ENCODE measurements around the gene HOXD10.
A peak's percentile ranks its signal among the peaks of the same experiment; 100 is the strongest.

HOXD10 gene

DNA sequence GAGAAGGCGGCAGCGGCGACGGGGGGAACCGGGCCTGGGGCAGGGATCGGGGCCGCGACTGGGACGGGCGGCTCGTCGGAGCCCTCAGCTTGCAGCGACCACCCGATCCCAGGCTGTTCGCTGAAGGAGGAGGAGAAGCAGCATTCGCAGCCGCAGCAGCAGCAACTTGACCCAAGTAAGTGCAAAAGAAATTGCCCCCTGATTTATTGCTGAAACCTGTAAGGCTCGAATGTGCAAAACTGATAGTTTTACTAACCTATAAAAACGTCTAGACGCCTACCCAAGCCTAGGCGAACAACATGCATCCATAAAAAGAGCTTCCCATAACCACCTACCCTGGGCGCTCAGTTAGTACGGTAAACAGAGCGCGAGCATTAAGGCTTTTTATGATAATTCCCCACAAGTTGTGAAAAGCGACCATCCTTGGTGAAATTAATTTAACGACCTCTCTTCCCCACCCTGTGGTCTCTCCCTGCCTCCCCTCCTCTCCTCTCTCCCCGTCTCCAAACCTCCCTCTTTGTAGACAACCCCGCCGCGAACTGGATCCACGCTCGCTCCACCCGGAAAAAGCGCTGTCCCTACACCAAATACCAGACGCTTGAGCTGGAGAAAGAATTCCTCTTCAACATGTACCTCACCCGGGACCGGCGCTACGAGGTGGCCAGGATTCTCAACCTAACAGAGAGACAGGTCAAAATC, 7.0 kb downstream of the HOXD10 start:
- peak; percentile 42 for ATAC-seq
- TF ChIP-seq ZC3H10 (CRISPR knock-in tag; IDR thresholded peaks at IDR 0.05) (no peak), ARNTL (CRISPR knock-in tag; IDR thresholded peaks at IDR 0.05; ENCODE audit: borderline replicate concordance, low read depth) (no peak), ZFP30 (CRISPR knock-in tag; IDR thresholded peaks at IDR 0.05) (no peak), CSDC2 (CRISPR knock-in tag; IDR thresholded peaks at IDR 0.05) (no peak), GLIS3 (CRISPR knock-in tag; IDR thresholded peaks at IDR 0.05) (no peak), PPARA (CRISPR knock-in tag; IDR thresholded peaks at IDR 0.05; ENCODE audit: borderline replicate concordance) (no peak), ISL1 (CRISPR knock-in tag; IDR thresholded peaks at IDR 0.05) (no peak), ZNF8 (CRISPR knock-in tag; IDR thresholded peaks at IDR 0.05) (no peak), BACH2 (CRISPR knock-in tag; IDR thresholded peaks at IDR 0.05; ENCODE audit: borderline replicate concordance) (no peak), TOX (CRISPR knock-in tag; IDR thresholded peaks at IDR 0.05; ENCODE audit: borderline replicate concordance) (no peak), TCF4 (CRISPR knock-in tag; IDR thresholded peaks at IDR 0.05; ENCODE audit: borderline replicate concordance) (no peak), OSR1 (CRISPR knock-in tag; IDR thresholded peaks at IDR 0.05) (no peak), ZNF70 (CRISPR knock-in tag; IDR thresholded peaks at IDR 0.05) (no peak), RARB (CRISPR knock-in tag; IDR thresholded peaks at IDR 0.05) (no peak), ZFP3 (CRISPR knock-in tag; IDR thresholded peaks at IDR 0.05) (no peak), ZNF565 (CRISPR knock-in tag; conservative IDR thresholded peaks at IDR 0.05; ENCODE audit: low read depth) (no peak)
- TF ChIP-seq, protein P1, sequence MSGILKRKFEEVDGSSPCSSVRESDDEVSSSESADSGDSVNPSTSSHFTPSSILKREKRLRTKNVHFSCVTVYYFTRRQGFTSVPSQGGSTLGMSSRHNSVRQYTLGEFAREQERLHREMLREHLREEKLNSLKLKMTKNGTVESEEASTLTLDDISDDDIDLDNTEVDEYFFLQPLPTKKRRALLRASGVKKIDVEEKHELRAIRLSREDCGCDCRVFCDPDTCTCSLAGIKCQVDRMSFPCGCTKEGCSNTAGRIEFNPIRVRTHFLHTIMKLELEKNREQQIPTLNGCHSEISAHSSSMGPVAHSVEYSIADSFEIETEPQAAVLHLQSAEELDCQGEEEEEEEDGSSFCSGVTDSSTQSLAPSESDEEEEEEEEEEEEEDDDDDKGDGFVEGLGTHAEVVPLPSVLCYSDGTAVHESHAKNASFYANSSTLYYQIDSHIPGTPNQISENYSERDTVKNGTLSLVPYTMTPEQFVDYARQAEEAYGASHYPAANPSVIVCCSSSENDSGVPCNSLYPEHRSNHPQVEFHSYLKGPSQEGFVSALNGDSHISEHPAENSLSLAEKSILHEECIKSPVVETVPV (CRISPR knock-in tag; IDR thresholded peaks at IDR 0.05), result no peak
- TF ChIP-seq, protein P2, sequence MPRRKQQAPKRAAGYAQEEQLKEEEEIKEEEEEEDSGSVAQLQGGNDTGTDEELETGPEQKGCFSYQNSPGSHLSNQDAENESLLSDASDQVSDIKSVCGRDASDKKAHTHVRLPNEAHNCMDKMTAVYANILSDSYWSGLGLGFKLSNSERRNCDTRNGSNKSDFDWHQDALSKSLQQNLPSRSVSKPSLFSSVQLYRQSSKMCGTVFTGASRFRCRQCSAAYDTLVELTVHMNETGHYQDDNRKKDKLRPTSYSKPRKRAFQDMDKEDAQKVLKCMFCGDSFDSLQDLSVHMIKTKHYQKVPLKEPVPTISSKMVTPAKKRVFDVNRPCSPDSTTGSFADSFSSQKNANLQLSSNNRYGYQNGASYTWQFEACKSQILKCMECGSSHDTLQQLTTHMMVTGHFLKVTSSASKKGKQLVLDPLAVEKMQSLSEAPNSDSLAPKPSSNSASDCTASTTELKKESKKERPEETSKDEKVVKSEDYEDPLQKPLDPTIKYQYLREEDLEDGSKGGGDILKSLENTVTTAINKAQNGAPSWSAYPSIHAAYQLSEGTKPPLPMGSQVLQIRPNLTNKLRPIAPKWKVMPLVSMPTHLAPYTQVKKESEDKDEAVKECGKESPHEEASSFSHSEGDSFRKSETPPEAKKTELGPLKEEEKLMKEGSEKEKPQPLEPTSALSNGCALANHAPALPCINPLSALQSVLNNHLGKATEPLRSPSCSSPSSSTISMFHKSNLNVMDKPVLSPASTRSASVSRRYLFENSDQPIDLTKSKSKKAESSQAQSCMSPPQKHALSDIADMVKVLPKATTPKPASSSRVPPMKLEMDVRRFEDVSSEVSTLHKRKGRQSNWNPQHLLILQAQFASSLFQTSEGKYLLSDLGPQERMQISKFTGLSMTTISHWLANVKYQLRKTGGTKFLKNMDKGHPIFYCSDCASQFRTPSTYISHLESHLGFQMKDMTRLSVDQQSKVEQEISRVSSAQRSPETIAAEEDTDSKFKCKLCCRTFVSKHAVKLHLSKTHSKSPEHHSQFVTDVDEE (CRISPR knock-in tag; IDR thresholded peaks at IDR 0.05), result no peak

DNA sequence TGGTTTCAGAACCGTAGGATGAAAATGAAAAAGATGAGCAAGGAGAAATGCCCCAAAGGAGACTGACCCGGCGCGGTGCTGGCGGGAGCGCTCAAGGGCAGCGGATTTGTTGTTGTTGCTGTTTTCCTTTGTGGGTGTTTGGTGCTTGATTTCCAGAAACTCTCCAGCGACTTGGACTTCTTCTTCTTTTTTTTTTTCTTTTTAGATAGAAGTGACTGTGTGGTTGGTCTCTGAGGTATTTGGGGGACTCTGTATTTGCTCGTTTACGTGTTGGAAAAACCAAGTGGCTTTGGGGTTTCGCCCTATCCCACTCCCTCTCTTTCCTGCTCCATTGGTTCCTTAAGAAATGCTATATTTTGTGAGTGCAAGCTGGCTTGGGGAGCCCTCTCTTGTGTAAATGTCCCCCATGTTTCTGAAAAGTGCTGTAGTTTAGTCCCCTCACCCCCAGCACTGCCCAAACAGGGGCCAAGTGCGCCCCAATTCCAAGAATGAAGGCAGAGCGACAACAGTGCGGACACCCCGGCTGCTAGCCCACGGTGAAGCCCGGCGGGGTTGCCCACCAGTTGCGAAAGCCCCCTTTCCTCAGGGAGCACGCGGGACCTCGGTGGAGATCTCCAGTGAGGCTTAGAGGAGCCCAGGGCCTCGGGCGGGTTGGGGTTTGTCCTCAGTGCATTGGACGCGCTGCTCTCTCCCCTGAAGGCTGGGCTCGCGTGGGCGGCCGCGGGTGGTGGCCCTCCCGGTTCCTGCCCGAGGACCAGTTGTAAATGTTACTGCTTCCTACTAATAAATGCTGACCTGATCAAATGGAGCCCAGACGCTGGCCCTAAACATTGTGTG, 7.8 kb downstream of the HOXD10 start:
- no peak for ATAC-seq
- TF ChIP-seq ZNF8 (CRISPR knock-in tag; IDR thresholded peaks at IDR 0.05) (no peak), ZFP30 (CRISPR knock-in tag; IDR thresholded peaks at IDR 0.05) (no peak), SNAI2 (CRISPR knock-in tag; IDR thresholded peaks at IDR 0.05) (no peak), ZC3H10 (CRISPR knock-in tag; IDR thresholded peaks at IDR 0.05) (no peak), RARB (CRISPR knock-in tag; IDR thresholded peaks at IDR 0.05) (no peak), ARNTL (CRISPR knock-in tag; IDR thresholded peaks at IDR 0.05; ENCODE audit: borderline replicate concordance, low read depth) (no peak), ZNF565 (CRISPR knock-in tag; conservative IDR thresholded peaks at IDR 0.05; ENCODE audit: low read depth) (no peak), ZFP3 (CRISPR knock-in tag; IDR thresholded peaks at IDR 0.05) (no peak), ISL1 (CRISPR knock-in tag; IDR thresholded peaks at IDR 0.05) (no peak), TCF4 (CRISPR knock-in tag; IDR thresholded peaks at IDR 0.05; ENCODE audit: borderline replicate concordance) (no peak), OSR1 (CRISPR knock-in tag; IDR thresholded peaks at IDR 0.05) (no peak), ZNF70 (CRISPR knock-in tag; IDR thresholded peaks at IDR 0.05) (no peak), ESRRG (CRISPR knock-in tag; IDR thresholded peaks at IDR 0.05) (no peak)
- TF ChIP-seq, protein P3, sequence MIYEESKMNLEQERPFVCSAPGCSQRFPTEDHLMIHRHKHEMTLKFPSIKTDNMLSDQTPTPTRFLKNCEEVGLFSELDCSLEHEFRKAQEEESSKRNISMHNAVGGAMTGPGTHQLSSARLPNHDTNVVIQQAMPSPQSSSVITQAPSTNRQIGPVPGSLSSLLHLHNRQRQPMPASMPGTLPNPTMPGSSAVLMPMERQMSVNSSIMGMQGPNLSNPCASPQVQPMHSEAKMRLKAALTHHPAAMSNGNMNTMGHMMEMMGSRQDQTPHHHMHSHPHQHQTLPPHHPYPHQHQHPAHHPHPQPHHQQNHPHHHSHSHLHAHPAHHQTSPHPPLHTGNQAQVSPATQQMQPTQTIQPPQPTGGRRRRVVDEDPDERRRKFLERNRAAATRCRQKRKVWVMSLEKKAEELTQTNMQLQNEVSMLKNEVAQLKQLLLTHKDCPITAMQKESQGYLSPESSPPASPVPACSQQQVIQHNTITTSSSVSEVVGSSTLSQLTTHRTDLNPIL (CRISPR knock-in tag; IDR thresholded peaks at IDR 0.05; ENCODE audit: low read depth), result no peak
- TF ChIP-seq, protein P4, sequence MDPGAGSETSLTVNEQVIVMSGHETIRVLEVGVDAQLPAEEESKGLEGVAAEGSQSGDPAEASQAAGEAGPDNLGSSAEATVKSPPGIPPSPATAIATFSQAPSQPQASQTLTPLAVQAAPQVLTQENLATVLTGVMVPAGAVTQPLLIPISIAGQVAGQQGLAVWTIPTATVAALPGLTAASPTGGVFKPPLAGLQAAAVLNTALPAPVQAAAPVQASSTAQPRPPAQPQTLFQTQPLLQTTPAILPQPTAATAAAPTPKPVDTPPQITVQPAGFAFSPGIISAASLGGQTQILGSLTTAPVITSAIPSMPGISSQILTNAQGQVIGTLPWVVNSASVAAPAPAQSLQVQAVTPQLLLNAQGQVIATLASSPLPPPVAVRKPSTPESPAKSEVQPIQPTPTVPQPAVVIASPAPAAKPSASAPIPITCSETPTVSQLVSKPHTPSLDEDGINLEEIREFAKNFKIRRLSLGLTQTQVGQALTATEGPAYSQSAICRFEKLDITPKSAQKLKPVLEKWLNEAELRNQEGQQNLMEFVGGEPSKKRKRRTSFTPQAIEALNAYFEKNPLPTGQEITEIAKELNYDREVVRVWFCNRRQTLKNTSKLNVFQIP (CRISPR knock-in tag; IDR thresholded peaks at IDR 0.05; ENCODE audit: borderline replicate concordance, low read depth), result no peak
